GM12878 (cell line): ENCODE data around the gene DPP9. TPM values are rescaled to one million over a fixed set of nuclear protein-coding genes. Genes with fewer than 3 reads are reported as not detected.

Experiments
- ATAC-seq: fragments of 200-7000 bp; cut with Tn5 transposase; 3 replicates; pipeline ENCODE4 v1.9.1; 2020; ENCODE audit warnings: mild to moderate bottlenecking, moderate library complexity
- BruUV-seq: library from RNA; stranded (reverse); fragments of 400-500 nt; replicated peaks from 2 replicates; lab custom pipeline; 2021; lab: Mats Ljungman, UMichigan
- CTCF ChIA-PET: fragments of 300-600 bp; sonication (Branson Sonifier 250); formaldehyde crosslinking; extraction: SDS; loops from one replicate; lab custom pipeline; 2021; ENCODE audit warnings: inconsistent platforms; lab: Yijun Ruan, JAX
- POLR2A ChIA-PET: fragments of 350-600 bp; formaldehyde crosslinking; extraction: SDS; loops from one replicate; lab custom pipeline; 2021; ENCODE audit warnings: inconsistent platforms; lab: Charles Lee
- RAD21 ChIA-PET: fragments of 300-600 bp; sonication (Branson Sonifier 250); formaldehyde crosslinking; loops from one replicate; lab custom pipeline; 2023; ENCODE audit warnings: antibody characterized with exemption; ENCODE audit not compliant: unreplicated experiment; lab: Charles Lee
- SMC1A ChIA-PET: fragments of 300-600 bp; sonication (Branson Sonifier 250); formaldehyde crosslinking; loops from one replicate; lab custom pipeline; 2023; ENCODE audit not compliant: unreplicated experiment, uncharacterized antibody; lab: Charles Lee
- DNase-seq: peaks from one replicate; pipeline ENCODE4 v3.0.0-alpha.2; 2011; ENCODE audit warnings: low read depth, low spot score
- FAIRE-seq: peaks from 3 replicates; lab custom pipeline; 2011; peaks lifted over from hg19 to GRCh38; lab: Jason Lieb, UNC
- H2AFZ ChIP-seq: 2 replicates; pipeline ENCODE4 v1.6.0; 2011; ENCODE audit warnings: low read depth, low read length, control low read depth; ENCODE audit not compliant: control insufficient read depth
- H3K27ac ChIP-seq: 2 replicates; pipeline ENCODE4 v1.5.1; 2011; ENCODE audit warnings: control low read depth; ENCODE audit not compliant: control insufficient read depth, insufficient read depth
- H3K27me3 ChIP-seq, 2 experiments: replicated peaks in 1 of 2; 2 replicates each; pipeline versions ENCODE4 v1.6.0 to v1.6.1; 2011; ENCODE audit warnings: low read length in 1 of 2; ENCODE audit not compliant: control insufficient read depth in 2 of 2, insufficient read depth in 2 of 2
- H3K36me3 ChIP-seq, 2 experiments: 2 replicates each; pipeline ENCODE4 v1.5.1; 2011; ENCODE audit warnings: low read length in 1 of 2; ENCODE audit not compliant: control insufficient read depth in 2 of 2, insufficient read depth in 2 of 2
- H3K4me1 ChIP-seq: 2 replicates; pipeline ENCODE4 v1.6.1; 2011; ENCODE audit warnings: mild to moderate bottlenecking, low read length, moderate library complexity, mixed read lengths; ENCODE audit not compliant: control insufficient read depth, insufficient read depth
- H3K4me2 ChIP-seq: 2 replicates; pipeline ENCODE4 v1.6.0; 2011; ENCODE audit warnings: control low read depth; ENCODE audit not compliant: control insufficient read depth, insufficient read depth
- H3K4me3 ChIP-seq: fragments of 200-600 bp; sonication (generic); 2 replicates; pipeline ENCODE4 v1.5.1; 2016
- H3K79me2 ChIP-seq: 2 replicates; pipeline ENCODE4 v1.6.0; 2011; ENCODE audit warnings: low read length; ENCODE audit not compliant: control insufficient read depth, insufficient read depth
- H3K9ac ChIP-seq: 2 replicates; pipeline ENCODE4 v1.8.0; 2011; ENCODE audit warnings: low read length, control low read depth, mixed read lengths; ENCODE audit not compliant: control insufficient read depth, insufficient read depth
- H3K9me3 ChIP-seq: replicated peaks from 3 replicates; pipeline ENCODE4 v1.5.1; 2011; ENCODE audit warnings: mild to moderate bottlenecking, low read length; ENCODE audit not compliant: control insufficient read depth, insufficient read depth
- H4K20me1 ChIP-seq: 2 replicates; pipeline ENCODE4 v1.6.0; 2011; ENCODE audit not compliant: control insufficient read depth, insufficient read depth
- HDGF ChIP-seq: fragments of 450-650 bp; IDR thresholded peaks from 2 replicates; pipeline ENCODE4 v1.6.1; 2016; ENCODE audit warnings: antibody characterized with exemption
- JUNB ChIP-seq: IDR thresholded peaks from 2 replicates; pipeline ENCODE4 v1.6.1; 2016; ENCODE audit warnings: antibody characterized with exemption, mild to moderate bottlenecking
- MYC ChIP-seq: IDR thresholded peaks from 2 replicates; pipeline ENCODE4 v1.6.1; 2011; ENCODE audit warnings: mild to moderate bottlenecking, low read length, moderate library complexity, inconsistent platforms; ENCODE audit not compliant: insufficient read depth, insufficient replicate concordance, insufficient read length, severe bottlenecking
- POLR2A ChIP-seq: IDR thresholded peaks from 2 replicates; pipeline ENCODE4 v1.6.1; 2011; ENCODE audit warnings: low read depth, mild to moderate bottlenecking, low read length
- POLR2AphosphoS5 ChIP-seq: IDR thresholded peaks from 2 replicates; pipeline ENCODE4 v1.6.1; 2011; ENCODE audit warnings: mild to moderate bottlenecking, low read length, inconsistent platforms
- PRDM15 ChIP-seq: fragments of 450-650 bp; formaldehyde crosslinking; IDR thresholded peaks from 2 replicates; pipeline ENCODE4 v1.4.0; 2020; ENCODE audit warnings: mild to moderate bottlenecking, moderate library complexity
- SMAD5 ChIP-seq: IDR thresholded peaks from 2 replicates; pipeline ENCODE4 v1.6.1; 2016; ENCODE audit warnings: antibody characterized with exemption, low read depth
- ZBTB33 ChIP-seq: fragments of 450-650 bp; IDR thresholded peaks from 2 replicates; pipeline ENCODE4 v1.6.1; 2017; ENCODE audit warnings: mild to moderate bottlenecking
- WGBS: methylation state at CpG from one replicate; pipeline ENCODE4 v1.1.6; 2016; ENCODE audit warnings: low lambda C conversion rate; ENCODE audit not compliant: insufficient replicate concordance, insufficient coverage; ENCODE audit errors: missing lambda C conversion rate; 5-methylcytosine and 5-hydroxymethylcytosine counted together
- in situ Hi-C: fragments of 300-500 bp; cut with MboI; formaldehyde crosslinking; loops from 9 replicates; pipeline ENCODE4 v1.14.3; 2018; ENCODE audit warnings: mixed read lengths
- intact Hi-C: fragments of 100-400 bp; cut with micrococcal nuclease; formaldehyde crosslinking; loops from one replicate; pipeline ENCODE4 v1.14.2; 2022; ENCODE audit not compliant: unreplicated experiment
- polyA plus RNA-seq, 11 experiments: library from polyadenylated mRNA; depleted of rRNA in 4 of 11; unstranded in 6 of 11; stranded (reverse) in 5 of 11; fragments of >200 nt; fragmentation: Nextera tagmentation in 4 of 11; fragmentation: Illumina TruSeq in 1 of 11; extraction: Ambion mirVana in 4 of 11; extraction: Trizol in 1 of 11; gene quantifications; 1 replicate in 1 of 11; 2 replicates in 10 of 11; pipeline versions ENCODE4 v1.2.1 to v1.2.3, GENCODE V29; 2011 to 2016; ENCODE audit warnings: inconsistent platforms in 2 of 11, missing spikeins in 2 of 11, low read depth in 1 of 11
- total RNA-seq, 4 experiments: library from RNA; depleted of rRNA in 3 of 4; stranded (reverse); fragments of >200 nt in 3 of 4; fragmentation: Illumina TruSeq in 1 of 4; extraction: Trizol in 1 of 4; gene quantifications; 2 replicates each; pipeline versions ENCODE4 v1.2.1 to v1.2.3, GENCODE V29; 2013 to 2021

DPP9 gene
- total and polyA plus RNA-seq, 10 of the 15 experiments (the other 5 are each of a cell fraction or from before 2014, with no cell fraction given), result 0.64 to 58.6 (median 27.6) TPM

GRCh38 chr19:4657262-4657661 is 66.4 kb downstream of the DPP9 start:
- Histone ChIP-seq H3K4me3 (no peak overlapping the region), H3K4me2 (no peak overlapping the region), H2AFZ (no peak overlapping the region), H3K27ac (no peak overlapping the region), H3K9ac (no peak overlapping the region), H3K79me2 (no peaks in the 10 kb centered on the region), H3K9me3 (no peaks in the 10 kb centered on the region), H4K20me1 (no peaks in the 10 kb centered on the region), H3K4me1 (no peaks in the 10 kb centered on the region), H3K36me3 (peaks cover 11 to 20% of the 10 kb centered on the region in 2 experiments; a peak in 3 of 4 replicates), H3K27me3 (no peaks in the 10 kb centered on the region)
- DNase-seq (no peak), FAIRE-seq (no peak), ATAC-seq (no peak)
- ChIA-PET RAD21 (no interaction called here), SMC1A (interaction anchor here (0.6 kb wide), 1 partner anchor 434 kb away, joined by 3 read pairs; no protein-coding TSS in a partner anchor), POLR2A (no interaction called here), CTCF (no interaction called here)
- in situ Hi-C loops, result no loop called here
- intact Hi-C loops, result no loop called here
- BruUV-seq, result no TSS peak
- 84% methylated on average over 14 of the region's 14 CpGs for WGBS
- TF ChIP-seq POLR2A (peak; percentile 17; the same call in 1 of the 2 replicates), HDGF (no peak)

GRCh38 chr19:4656102-4656501 is 67.5 kb downstream of the DPP9 start:
- CTCF ChIA-PET, result interaction anchor here (1.7 kb wide), 1 partner anchor 135 kb away, joined by 4 read pairs; the partner anchor contains the start of gene FEM1A
- no peak for DNase-seq

More at GRCh38 chr19:4656102-4656501, 67.5 kb downstream of the DPP9 start:
- no TSS peak for BruUV-seq
- ATAC-seq (no peak), FAIRE-seq (no peak)
- Histone ChIP-seq H3K4me1 (no peaks in the 10 kb centered on the region), H3K36me3 (peaks cover 11 to 14% of the 10 kb centered on the region in 2 experiments; a peak in 3 of 4 replicates), H3K4me2 (no peak overlapping the region), H2AFZ (no peak overlapping the region), H3K9ac (no peak overlapping the region), H3K9me3 (no peaks in the 10 kb centered on the region), H3K79me2 (no peaks in the 10 kb centered on the region), H3K27me3 (no peaks in the 10 kb centered on the region), H4K20me1 (no peaks in the 10 kb centered on the region), H3K4me3 (no peak overlapping the region), H3K27ac (no peak overlapping the region)
- ChIA-PET POLR2A (no interaction called here), SMC1A (interaction anchor here (0.7 kb wide), 1 partner anchor 375 kb away, joined by 4 read pairs; no protein-coding TSS in a partner anchor), RAD21 (no interaction called here)
- 84% methylated on average over 8 of the region's 8 CpGs for WGBS
- TF ChIP-seq MYC (no peak), JUNB (no peak), SMAD5 (no peak), POLR2AphosphoS5 (0 out of 2 replicates have a peak, but pooled peaks have one; percentile 35), POLR2A (peak; percentile 56), ZBTB33 (no peak), PRDM15 (CRISPR knock-in tag) (no peak)
- intact Hi-C loops (no loop called here), in situ Hi-C loops (no loop called here)
